ENCODE data around the gene CTTNBP2.
A peak's percentile ranks its signal among the peaks of the same experiment; 100 is the strongest.

CTTNBP2 gene

GRCh38 chr7:117871778-117872538 is 1.3 kb downstream of the CTTNBP2 start:
- peak; percentile 49 to 61 for DNase-seq

GRCh38 chr7:117871401-117871777 is 1.9 kb downstream of the CTTNBP2 start:
- peak in 1 of 2 donors; percentile 30 for DNase-seq

- DNase-seq: no peak
Observed at GRCh38 chr7:117870448-117871130, 2.7 kb downstream of the CTTNBP2 start.

- DNase-seq: no peak
Observed at GRCh38 chr7:117869374-117869773, 3.9 kb downstream of the CTTNBP2 start.

- no peak for DNase-seq
Observed at GRCh38 chr7:117863618-117864017, 9.6 kb downstream of the CTTNBP2 start.

- no peak for DNase-seq
Observed at GRCh38 chr7:117862378-117862777, 10.9 kb downstream of the CTTNBP2 start.

- DNase-seq: no peak
Observed at GRCh38 chr7:117859246-117859812, 13.9 kb downstream of the CTTNBP2 start.

GRCh38 chr7:117858712-117859111 is 14.5 kb downstream of the CTTNBP2 start:
- DNase-seq: no peak

GRCh38 chr7:117857718-117858117 is 15.5 kb downstream of the CTTNBP2 start:
- no peak for DNase-seq

GRCh38 chr7:117856196-117856595 is 17.0 kb downstream of the CTTNBP2 start:
- no peak for DNase-seq

GRCh38 chr7:117854186-117854585 is 19.1 kb downstream of the CTTNBP2 start:
- no peak for DNase-seq

GRCh38 chr7:117848941-117849340 is 24.3 kb downstream of the CTTNBP2 start:
- no peak for DNase-seq

- no peak for DNase-seq
Observed at GRCh38 chr7:117844678-117845077, 28.6 kb downstream of the CTTNBP2 start.

GRCh38 chr7:117841611-117842010 is 31.6 kb downstream of the CTTNBP2 start:
- no peak for DNase-seq

- DNase-seq: no peak
Observed at GRCh38 chr7:117841011-117841410, 32.2 kb downstream of the CTTNBP2 start.

GRCh38 chr7:117839507-117839906 is 33.7 kb downstream of the CTTNBP2 start:
- no peak for DNase-seq

- DNase-seq: no peak
Observed at GRCh38 chr7:117837841-117838240, 35.4 kb downstream of the CTTNBP2 start.

- peak in 1 of 2 donors; percentile 44 for DNase-seq
Observed at GRCh38 chr7:117835016-117835664, 38.1 kb downstream of the CTTNBP2 start.

- peak in 1 of 2 donors; percentile 41 for DNase-seq
Observed at GRCh38 chr7:117830422-117830954, 42.8 kb downstream of the CTTNBP2 start.

- peak in 1 of 2 donors; percentile 31 for DNase-seq
Observed at GRCh38 chr7:117829450-117830117, 43.7 kb downstream of the CTTNBP2 start.

- DNase-seq: no peak
Observed at GRCh38 chr7:117828825-117829224, 44.4 kb downstream of the CTTNBP2 start.

- DNase-seq: no peak
Observed at GRCh38 chr7:117827862-117828261, 45.4 kb downstream of the CTTNBP2 start.

- peak in 1 of 2 donors; percentile 16 for DNase-seq
Observed at GRCh38 chr7:117825132-117825531, 48.1 kb downstream of the CTTNBP2 start.
